GM12875 (cell line): ENCODE data around the gene TP53I13.
A peak's percentile ranks its signal among the peaks of the same experiment; 100 is the strongest.

Experiments
- H3K4me3 ChIP-seq: one replicate; pipeline ENCODE4 v1.5.1; 2011; ENCODE audit warnings: low read depth, low read length, control low read depth
- TF ChIP-seq, protein P1 (sequence below): IDR thresholded peaks from 2 replicates; pipeline ENCODE4 v1.5.1; 2011; ENCODE audit warnings: low read depth, mild to moderate bottlenecking, control low read depth, inconsistent platforms, low read length, moderate library complexity, borderline replicate concordance; ENCODE audit not compliant: insufficient read depth

The TP53I13 gene, protein sequence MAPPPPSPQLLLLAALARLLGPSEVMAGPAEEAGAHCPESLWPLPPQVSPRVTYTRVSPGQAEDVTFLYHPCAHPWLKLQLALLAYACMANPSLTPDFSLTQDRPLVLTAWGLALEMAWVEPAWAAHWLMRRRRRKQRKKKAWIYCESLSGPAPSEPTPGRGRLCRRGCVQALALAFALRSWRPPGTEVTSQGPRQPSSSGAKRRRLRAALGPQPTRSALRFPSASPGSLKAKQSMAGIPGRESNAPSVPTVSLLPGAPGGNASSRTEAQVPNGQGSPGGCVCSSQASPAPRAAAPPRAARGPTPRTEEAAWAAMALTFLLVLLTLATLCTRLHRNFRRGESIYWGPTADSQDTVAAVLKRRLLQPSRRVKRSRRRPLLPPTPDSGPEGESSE

DNA sequence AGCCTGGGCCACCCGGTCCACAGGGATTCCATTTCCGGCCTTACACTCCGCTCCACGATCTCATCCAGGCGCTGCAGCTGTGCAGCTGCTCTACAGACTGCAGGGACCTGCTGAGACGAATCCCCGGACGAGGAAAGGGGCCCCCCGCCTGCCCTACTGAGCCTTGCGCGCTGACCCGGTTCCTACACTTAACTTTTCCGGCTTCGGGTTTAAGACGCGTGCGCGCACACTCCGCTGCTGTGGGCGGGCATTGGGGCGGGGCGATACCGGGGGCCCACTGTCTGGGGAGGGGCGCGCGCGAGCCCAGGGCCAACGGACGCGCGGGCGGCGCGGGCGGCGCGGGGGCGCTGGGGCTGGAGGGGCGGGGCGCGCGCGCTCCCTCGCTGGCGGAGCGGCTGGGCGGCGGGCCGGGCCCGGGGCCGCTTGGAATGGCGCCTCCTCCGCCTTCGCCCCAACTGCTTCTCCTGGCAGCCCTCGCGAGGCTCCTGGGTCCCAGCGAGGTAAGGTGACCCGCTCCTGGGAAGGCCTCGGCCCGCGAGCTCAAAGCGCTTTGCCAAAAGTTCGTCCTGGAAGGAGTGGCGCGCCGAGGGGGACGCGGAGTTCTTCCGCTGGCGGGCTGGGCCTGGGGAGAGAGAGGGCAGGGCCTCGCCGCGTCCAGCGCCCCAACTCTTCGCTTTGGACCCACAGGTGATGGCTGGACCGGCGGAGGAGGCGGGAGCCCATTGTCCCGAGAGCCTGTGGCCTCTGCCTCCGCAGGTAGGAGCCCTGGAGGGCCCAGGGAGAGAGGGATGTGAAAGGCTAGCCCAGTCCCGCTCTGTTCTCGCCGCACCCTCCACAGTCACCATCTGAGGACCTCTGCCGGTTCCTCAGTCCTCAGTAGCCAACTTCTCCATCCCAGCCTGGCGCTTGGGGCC lies at the start of gene TP53I13:
Gene TP53I13, plus strand, starts transcription at position 371 of the 914 bp plus-strand sequence. Its CDS starts 58 bp downstream, at position 429.
- TF ChIP-seq, protein P1, sequence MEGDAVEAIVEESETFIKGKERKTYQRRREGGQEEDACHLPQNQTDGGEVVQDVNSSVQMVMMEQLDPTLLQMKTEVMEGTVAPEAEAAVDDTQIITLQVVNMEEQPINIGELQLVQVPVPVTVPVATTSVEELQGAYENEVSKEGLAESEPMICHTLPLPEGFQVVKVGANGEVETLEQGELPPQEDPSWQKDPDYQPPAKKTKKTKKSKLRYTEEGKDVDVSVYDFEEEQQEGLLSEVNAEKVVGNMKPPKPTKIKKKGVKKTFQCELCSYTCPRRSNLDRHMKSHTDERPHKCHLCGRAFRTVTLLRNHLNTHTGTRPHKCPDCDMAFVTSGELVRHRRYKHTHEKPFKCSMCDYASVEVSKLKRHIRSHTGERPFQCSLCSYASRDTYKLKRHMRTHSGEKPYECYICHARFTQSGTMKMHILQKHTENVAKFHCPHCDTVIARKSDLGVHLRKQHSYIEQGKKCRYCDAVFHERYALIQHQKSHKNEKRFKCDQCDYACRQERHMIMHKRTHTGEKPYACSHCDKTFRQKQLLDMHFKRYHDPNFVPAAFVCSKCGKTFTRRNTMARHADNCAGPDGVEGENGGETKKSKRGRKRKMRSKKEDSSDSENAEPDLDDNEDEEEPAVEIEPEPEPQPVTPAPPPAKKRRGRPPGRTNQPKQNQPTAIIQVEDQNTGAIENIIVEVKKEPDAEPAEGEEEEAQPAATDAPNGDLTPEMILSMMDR = no peak

DNA sequence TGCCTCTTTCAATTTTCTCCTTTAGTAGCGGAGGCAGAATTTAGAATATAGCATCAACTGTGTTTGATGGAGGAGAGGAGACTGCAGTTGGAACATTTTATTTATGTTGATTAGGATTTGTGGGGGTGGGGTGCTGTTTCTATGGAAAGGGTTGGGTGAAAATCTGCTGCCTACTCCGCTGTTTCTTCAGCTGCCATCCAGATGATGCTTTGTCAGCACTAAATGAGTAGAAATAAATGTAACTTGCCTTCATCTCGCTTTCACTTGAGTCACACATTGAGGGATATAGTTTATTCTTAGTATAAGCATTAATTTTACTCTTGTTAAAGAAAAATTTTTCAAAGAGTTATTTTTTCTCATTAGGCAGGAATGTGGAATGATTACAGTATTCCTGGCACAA lies 43.8 kb upstream of the TP53I13 start:
- TF ChIP-seq, protein P1 = no peak
- no peak overlapping the region for H3K4me3 ChIP-seq

More for the DNA sequence above, at the start of gene TP53I13:
- H3K4me3 ChIP-seq = peak within 1 kb of the TSS; percentile 84

DNA sequence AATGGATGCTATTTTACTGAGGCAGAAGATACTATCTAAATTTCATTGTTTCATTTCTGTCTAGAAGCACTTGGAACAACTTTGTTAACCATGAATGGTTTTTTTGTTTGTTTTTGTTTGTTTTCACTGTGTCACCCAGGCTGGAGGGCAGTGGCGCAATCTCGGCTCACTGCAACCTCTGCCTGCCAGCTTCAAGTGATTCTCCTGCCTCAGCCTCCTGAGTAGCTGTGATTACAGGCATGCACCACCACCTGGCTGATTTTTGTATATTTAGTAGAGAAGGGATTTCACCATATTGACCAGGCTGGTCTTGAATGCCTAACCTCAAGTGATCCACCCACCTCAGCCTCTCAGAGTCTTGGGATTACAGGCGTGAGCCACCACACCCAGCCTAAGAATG lies 42.2 kb upstream of the TP53I13 start:
- TF ChIP-seq, protein P1 = no peak
- no peak overlapping the region for H3K4me3 ChIP-seq

DNA sequence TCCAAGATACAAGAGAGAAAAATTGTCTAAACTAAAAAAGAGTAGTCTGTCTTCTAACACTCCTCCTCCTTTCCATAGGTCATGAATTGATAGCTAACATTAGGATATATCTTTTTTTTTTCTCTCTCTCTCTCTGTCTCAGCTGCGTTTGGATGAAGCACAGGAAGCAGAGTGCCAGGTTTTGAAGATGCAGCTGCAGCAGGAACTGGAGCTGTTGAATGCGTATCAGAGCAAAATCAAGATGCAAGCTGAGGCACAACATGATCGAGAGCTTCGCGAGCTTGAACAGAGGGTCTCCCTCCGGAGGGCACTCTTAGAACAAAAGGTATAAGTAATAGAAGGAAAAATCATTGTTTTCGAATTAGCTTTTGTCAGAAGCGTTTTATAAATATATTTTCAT lies 34.5 kb upstream of the TP53I13 start:
- TF ChIP-seq, protein P1 = no peak
- H3K4me3 ChIP-seq = no peak overlapping the region

DNA sequence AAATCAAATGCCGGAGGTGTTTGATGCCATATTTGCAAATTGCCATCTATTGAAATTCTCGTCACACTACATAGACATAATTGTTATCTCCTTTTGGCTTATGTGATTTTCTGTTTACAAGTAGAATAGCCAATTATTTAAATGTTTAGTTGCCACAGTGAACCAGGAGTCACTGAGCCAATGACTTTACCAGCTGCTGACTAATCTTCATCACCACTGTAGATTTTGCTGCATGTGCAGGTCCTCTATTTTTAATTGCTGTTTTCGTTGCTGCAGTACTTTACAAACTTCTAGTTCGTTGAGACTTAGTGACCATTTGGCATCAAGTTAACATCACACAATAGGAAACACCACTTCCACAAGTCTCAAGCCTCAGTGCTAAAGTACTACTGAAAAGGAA lies 24.4 kb upstream of the TP53I13 start:
- TF ChIP-seq, protein P1 = no peak
- H3K4me3 ChIP-seq = no peak overlapping the region

DNA sequence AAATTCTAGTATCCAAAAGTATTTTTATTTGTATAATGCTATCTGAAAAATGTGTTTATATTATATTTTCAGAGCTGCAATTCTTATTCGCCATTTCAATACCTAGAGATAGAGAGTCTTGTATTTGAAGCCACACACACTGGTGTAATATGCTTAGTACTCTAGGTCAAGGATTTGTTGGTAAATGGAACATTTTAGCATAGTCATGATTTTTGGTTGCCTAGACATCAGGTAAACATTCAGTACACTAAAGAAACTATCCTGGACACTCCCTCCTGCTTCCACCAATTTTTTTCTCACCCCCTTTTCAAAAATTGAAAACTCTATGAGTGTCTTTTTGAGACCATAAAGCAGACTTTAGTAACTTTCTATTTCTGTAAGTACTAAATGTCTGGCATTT lies 22.4 kb upstream of the TP53I13 start:
- TF ChIP-seq, protein P1 = no peak
- H3K4me3 ChIP-seq = no peak overlapping the region
